Fibroblast of lung (primary cell): Measurements from ENCODE around the gene SLC35F5. TPM values are rescaled to one million over a fixed set of nuclear protein-coding genes. Genes with fewer than 3 reads are reported as not detected.

Experiments
- DNase-seq, 2 donors: peaks; one replicate each; pipeline versions ENCODE4 v3.0.0 to v3.0.0-alpha.2; 2010; ENCODE audit warnings: low read depth in 2 of 2
- H2AFZ ChIP-seq: 2 replicates; pipeline ENCODE4 v1.5.1; 2012; ENCODE audit warnings: low read length, control low read depth, inconsistent platforms
- H3K27ac ChIP-seq: 2 replicates; pipeline ENCODE4 v1.5.1; 2011; ENCODE audit warnings: low read length, control low read depth; ENCODE audit not compliant: insufficient read depth
- H3K27me3 ChIP-seq: 2 replicates; pipeline ENCODE4 v1.5.1; 2011; ENCODE audit warnings: mild to moderate bottlenecking, low read length; ENCODE audit not compliant: control insufficient read depth, insufficient read depth
- H3K36me3 ChIP-seq: 2 replicates; pipeline ENCODE4 v1.5.1; 2011; ENCODE audit warnings: low read length; ENCODE audit not compliant: control insufficient read depth, insufficient read depth
- H3K4me1 ChIP-seq: 2 replicates; pipeline ENCODE4 v1.5.1; 2011; ENCODE audit warnings: low read length; ENCODE audit not compliant: control insufficient read depth, insufficient read depth; ENCODE audit errors: extremely low read depth
- H3K4me2 ChIP-seq: 2 replicates; pipeline ENCODE4 v1.5.1; 2011; ENCODE audit warnings: low read length, control low read depth; ENCODE audit not compliant: insufficient read depth; ENCODE audit errors: extremely low read depth
- H3K4me3 ChIP-seq, 4 experiments: fragments of 200-600 bp in 1 of 4; sonication (generic) in 1 of 4; replicated peaks in 1 of 4; 2 replicates each; pipeline ENCODE4 v1.5.1; 2011 to 2016; ENCODE audit warnings: low read length in 4 of 4, low read depth in 3 of 4, mild to moderate bottlenecking in 3 of 4, control low read depth in 2 of 4, inconsistent platforms in 1 of 4, mixed read lengths in 1 of 4; ENCODE audit not compliant: insufficient read depth in 1 of 4; ENCODE audit errors: control extremely low read depth in 1 of 4
- H3K79me2 ChIP-seq: 2 replicates; pipeline ENCODE4 v1.5.1; 2012; ENCODE audit warnings: mild to moderate bottlenecking, low read length, inconsistent platforms; ENCODE audit not compliant: control insufficient read depth, insufficient read depth
- H3K9ac ChIP-seq: 2 replicates; pipeline ENCODE4 v1.5.1; 2011; ENCODE audit warnings: mild to moderate bottlenecking, low read length, control low read depth; ENCODE audit not compliant: insufficient read depth
- H3K9me3 ChIP-seq: 2 replicates; pipeline ENCODE4 v1.5.1; 2012; ENCODE audit warnings: low read depth, low read length; ENCODE audit not compliant: control insufficient read depth, insufficient read depth
- H4K20me1 ChIP-seq: 2 replicates; pipeline ENCODE4 v1.5.1; 2011; ENCODE audit warnings: low read length; ENCODE audit not compliant: control insufficient read depth, insufficient read depth; ENCODE audit errors: extremely low read depth
- CTCF ChIP-seq, 2 donors: IDR thresholded peaks in 1 of 2; conservative IDR thresholded peaks in 1 of 2; 1 replicate in 1 of 2; 2 replicates in 1 of 2; pipeline ENCODE4 v1.5.1; 2011 to 2012; ENCODE audit warnings: low read length in 2 of 2, control low read depth in 1 of 2, inconsistent platforms in 1 of 2, low read depth in 1 of 2, mild to moderate bottlenecking in 1 of 2
- EZH2 ChIP-seq: IDR thresholded peaks from 2 replicates; pipeline ENCODE4 v1.5.1; 2012; ENCODE audit warnings: low read length, control low read depth, mild to moderate bottlenecking; ENCODE audit errors: missing control alignments
- polyA plus RNA-seq, 2 donors: library from polyadenylated mRNA; depleted of rRNA in 1 of 2; stranded (reverse) in 1 of 2; unstranded in 1 of 2; fragments of >200 nt; gene quantifications; 2 replicates each; pipeline ENCODE4 v1.2.1, GENCODE V29; 2011 to 2012; ENCODE audit warnings: missing spikeins in 1 of 2
- total RNA-seq: library from RNA; depleted of rRNA; stranded (reverse); fragments of >200 nt; gene quantifications from 2 replicates; pipeline ENCODE4 v1.2.1, GENCODE V29; 2014

Gene SLC35F5
- total and polyA plus RNA-seq, 2 donors (not counting 1 experiment from before 2014, with no cell fraction given) = 86.1 to 245 TPM

- DNase-seq = peak in 1 of 2 donors; percentile 6
- H4K20me1 ChIP-seq = no peaks in the 10 kb centered on the region
- H3K36me3 ChIP-seq = no peaks in the 10 kb centered on the region
- H3K9ac ChIP-seq = no peak overlapping the region
- H3K4me1 ChIP-seq = no peaks in the 10 kb centered on the region
- no peaks in the 10 kb centered on the region for H3K9me3 ChIP-seq
- no peak overlapping the region for H3K4me3 ChIP-seq
- H3K79me2 ChIP-seq = no peaks in the 10 kb centered on the region
- H3K4me2 ChIP-seq = no peak overlapping the region
- H2AFZ ChIP-seq = no peak overlapping the region
- TF ChIP-seq EZH2 (no peak), CTCF (conservative IDR thresholded peaks at IDR 0.05 in 1 of 2, IDR thresholded peaks at IDR 0.05 in 1 of 2; ENCODE audit: low read depth in 1 of 2, low read length in 2 of 2) (no peak)
- no peak overlapping the region for H3K27ac ChIP-seq
- no peaks in the 10 kb centered on the region for H3K27me3 ChIP-seq
These were observed 79.1 kb downstream of the SLC35F5 start for GRCh38 chr2:113677330-113677729.

- H3K27me3 ChIP-seq = no peaks in the 10 kb centered on the region
- H3K4me3 ChIP-seq = no peak overlapping the region
- no peaks in the 10 kb centered on the region for H3K36me3 ChIP-seq
- no peak for DNase-seq
- H3K4me2 ChIP-seq = no peak overlapping the region
- TF ChIP-seq CTCF (conservative IDR thresholded peaks at IDR 0.05 in 1 of 2, IDR thresholded peaks at IDR 0.05 in 1 of 2; ENCODE audit: low read depth in 1 of 2, low read length in 2 of 2) (no peak), EZH2 (no peak)
- no peaks in the 10 kb centered on the region for H3K9me3 ChIP-seq
- H3K27ac ChIP-seq = no peak overlapping the region
- H3K9ac ChIP-seq = no peak overlapping the region
- no peaks in the 10 kb centered on the region for H4K20me1 ChIP-seq
- H3K4me1 ChIP-seq = no peaks in the 10 kb centered on the region
- no peak overlapping the region for H2AFZ ChIP-seq
- H3K79me2 ChIP-seq = no peaks in the 10 kb centered on the region
These were observed 79.7 kb downstream of the SLC35F5 start for GRCh38 chr2:113676623-113677266.

GRCh38 chr2:113675875-113676274 is 80.6 kb downstream of the SLC35F5 start:
- H3K27me3 ChIP-seq = no peaks in the 10 kb centered on the region

More at GRCh38 chr2:113675875-113676274, 80.6 kb downstream of the SLC35F5 start:
- no peaks in the 10 kb centered on the region for H3K4me1 ChIP-seq
- TF ChIP-seq EZH2 = no peak
- TF ChIP-seq CTCF (conservative IDR thresholded peaks at IDR 0.05 in 1 of 2, IDR thresholded peaks at IDR 0.05 in 1 of 2; ENCODE audit: low read depth in 1 of 2, low read length in 2 of 2) = no peak
- no peaks in the 10 kb centered on the region for H4K20me1 ChIP-seq
- H3K27ac ChIP-seq = no peak overlapping the region
- H2AFZ ChIP-seq = no peak overlapping the region
- no peak overlapping the region for H3K4me3 ChIP-seq
- no peak overlapping the region for H3K4me2 ChIP-seq
- H3K9ac ChIP-seq = no peak overlapping the region
- no peaks in the 10 kb centered on the region for H3K9me3 ChIP-seq
- no peak for DNase-seq
- H3K36me3 ChIP-seq = no peaks in the 10 kb centered on the region
- H3K79me2 ChIP-seq = no peaks in the 10 kb centered on the region
